TTC549 (cell line): Measurements from ENCODE around the gene CDC40.
"Not testable (repeated sequence)": the region's sequence is repeated elsewhere in the genome, so short reads cannot be mapped to it uniquely, and the experiment has no call there.

Source experiments
- FAIRE-seq: peaks from 2 replicates; lab custom pipeline; 2012; peaks lifted over from hg19 to GRCh38; lab: Jason Lieb, UNC

Gene CDC40

GRCh38 chr6:110271732-110272022 lies 91.5 kb downstream of the CDC40 start:
- FAIRE-seq = no peak

- not testable (repeated sequence) for FAIRE-seq
Measured at GRCh38 chr6:110272781-110273180, 92.6 kb downstream of the CDC40 start.

- no peak for FAIRE-seq
Measured at GRCh38 chr6:110277100-110277665, 97.0 kb downstream of the CDC40 start.
